HepG2 (cell line): ENCODE results near the gene DOCK3.

Experiments
- CENPT ChIP-seq: sonication (generic); formaldehyde crosslinking; IDR thresholded peaks from 2 replicates; pipeline ENCODE4 v1.8.0; 2022; ENCODE audit warnings: low read depth, mild to moderate bottlenecking, moderate library complexity, missing genetic modification reagents
- HDAC1 ChIP-seq: sonication (generic); formaldehyde crosslinking; IDR thresholded peaks from 2 replicates; pipeline ENCODE4 v1.5.1; 2020; ENCODE audit warnings: mild to moderate bottlenecking, missing genetic modification reagents
- JUNB ChIP-seq: sonication (generic); formaldehyde crosslinking; IDR thresholded peaks from 2 replicates; pipeline ENCODE4 v1.8.0; 2022; ENCODE audit warnings: missing genetic modification reagents, mild to moderate bottlenecking, borderline replicate concordance
- MXI1 ChIP-seq: IDR thresholded peaks from 3 replicates; pipeline ENCODE4 v1.6.1; 2012; ENCODE audit warnings: low read depth, low read length, inconsistent platforms, borderline replicate concordance
- SP1 ChIP-seq, 2 experiments: fragments of 450-650 bp in 1 of 2; sonication (generic) in 1 of 2; formaldehyde crosslinking in 1 of 2; IDR thresholded peaks; 2 replicates each; pipeline versions ENCODE4 v1.4.0 to v1.6.1; 2016 to 2020; ENCODE audit warnings: missing genetic modification reagents in 1 of 2
- YY1 ChIP-seq: IDR thresholded peaks from 2 replicates; pipeline ENCODE4 v1.6.1; 2011; ENCODE audit warnings: low read length, low read depth, moderate library complexity, mild to moderate bottlenecking; ENCODE audit not compliant: insufficient read depth, insufficient replicate concordance
- ZNF75D ChIP-seq: sonication (generic); formaldehyde crosslinking; IDR thresholded peaks from 2 replicates; pipeline ENCODE4 v1.8.1; 2023; ENCODE audit warnings: missing genetic modification reagents, mild to moderate bottlenecking, borderline replicate concordance
- ZSCAN29 ChIP-seq: sonication (generic); formaldehyde crosslinking; conservative IDR thresholded peaks from 2 replicates; pipeline ENCODE4 v1.4.0; 2020; ENCODE audit warnings: mild to moderate bottlenecking, missing genetic modification reagents
- TF ChIP-seq, protein P1 (sequence below): sonication (generic); formaldehyde crosslinking; IDR thresholded peaks from 2 replicates; pipeline ENCODE4 v1.4.0; 2020; ENCODE audit warnings: missing genetic modification reagents
- TF ChIP-seq, protein P2 (sequence below): sonication (generic); formaldehyde crosslinking; IDR thresholded peaks from 2 replicates; pipeline ENCODE4 v1.5.0; 2020; ENCODE audit warnings: mild to moderate bottlenecking, missing genetic modification reagents, moderate library complexity
- TF ChIP-seq, protein P3 (sequence below): sonication (generic); formaldehyde crosslinking; IDR thresholded peaks from 2 replicates; pipeline ENCODE4 v1.8.0; 2022; ENCODE audit warnings: mild to moderate bottlenecking, missing genetic modification reagents; ENCODE audit not compliant: insufficient replicate concordance
- TF ChIP-seq, protein P4 (sequence below): sonication (generic); formaldehyde crosslinking; IDR thresholded peaks from 2 replicates; pipeline ENCODE4 v1.4.0; 2020; ENCODE audit warnings: missing genetic modification reagents

DNA sequence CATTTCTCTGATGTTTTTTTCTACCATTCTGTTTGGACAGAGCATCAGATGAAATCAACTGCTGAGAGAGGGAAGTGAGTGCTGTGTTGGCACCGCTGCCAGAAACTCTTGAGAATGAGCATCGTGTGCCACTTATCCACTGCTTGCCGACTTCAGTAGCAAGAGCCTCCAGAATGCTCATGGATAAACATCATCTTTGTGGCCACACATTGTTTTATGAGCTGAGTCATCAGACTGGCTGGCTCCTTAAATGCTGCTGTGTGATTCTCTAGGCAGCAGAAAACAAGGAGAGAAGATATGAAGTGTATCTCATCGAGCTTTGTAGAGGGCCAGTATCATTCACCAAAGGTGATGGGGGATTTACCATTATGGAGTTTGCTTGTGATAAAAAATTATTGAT is 3.4 kb upstream of the DOCK3 start:
- TF ChIP-seq MXI1 (no peak), CENPT (CRISPR knock-in tag) (no peak), SP1 (IDR thresholded peaks at IDR 0.05) (no peak), SP1 (CRISPR knock-in tag; IDR thresholded peaks at IDR 0.05) (no peak), ZNF75D (no peak), YY1 (no peak), ZSCAN29 (CRISPR knock-in tag) (no peak), JUNB (CRISPR knock-in tag) (no peak), HDAC1 (no peak)
- TF ChIP-seq, protein P1, sequence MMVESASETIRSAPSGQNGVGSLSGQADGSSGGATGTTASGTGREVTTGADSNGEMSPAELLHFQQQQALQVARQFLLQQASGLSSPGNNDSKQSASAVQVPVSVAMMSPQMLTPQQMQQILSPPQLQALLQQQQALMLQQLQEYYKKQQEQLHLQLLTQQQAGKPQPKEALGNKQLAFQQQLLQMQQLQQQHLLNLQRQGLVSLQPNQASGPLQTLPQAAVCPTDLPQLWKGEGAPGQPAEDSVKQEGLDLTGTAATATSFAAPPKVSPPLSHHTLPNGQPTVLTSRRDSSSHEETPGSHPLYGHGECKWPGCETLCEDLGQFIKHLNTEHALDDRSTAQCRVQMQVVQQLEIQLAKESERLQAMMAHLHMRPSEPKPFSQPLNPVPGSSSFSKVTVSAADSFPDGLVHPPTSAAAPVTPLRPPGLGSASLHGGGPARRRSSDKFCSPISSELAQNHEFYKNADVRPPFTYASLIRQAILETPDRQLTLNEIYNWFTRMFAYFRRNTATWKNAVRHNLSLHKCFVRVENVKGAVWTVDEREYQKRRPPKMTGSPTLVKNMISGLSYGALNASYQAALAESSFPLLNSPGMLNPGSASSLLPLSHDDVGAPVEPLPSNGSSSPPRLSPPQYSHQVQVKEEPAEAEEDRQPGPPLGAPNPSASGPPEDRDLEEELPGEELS (CRISPR knock-in tag) = no peak
- TF ChIP-seq, protein P2, sequence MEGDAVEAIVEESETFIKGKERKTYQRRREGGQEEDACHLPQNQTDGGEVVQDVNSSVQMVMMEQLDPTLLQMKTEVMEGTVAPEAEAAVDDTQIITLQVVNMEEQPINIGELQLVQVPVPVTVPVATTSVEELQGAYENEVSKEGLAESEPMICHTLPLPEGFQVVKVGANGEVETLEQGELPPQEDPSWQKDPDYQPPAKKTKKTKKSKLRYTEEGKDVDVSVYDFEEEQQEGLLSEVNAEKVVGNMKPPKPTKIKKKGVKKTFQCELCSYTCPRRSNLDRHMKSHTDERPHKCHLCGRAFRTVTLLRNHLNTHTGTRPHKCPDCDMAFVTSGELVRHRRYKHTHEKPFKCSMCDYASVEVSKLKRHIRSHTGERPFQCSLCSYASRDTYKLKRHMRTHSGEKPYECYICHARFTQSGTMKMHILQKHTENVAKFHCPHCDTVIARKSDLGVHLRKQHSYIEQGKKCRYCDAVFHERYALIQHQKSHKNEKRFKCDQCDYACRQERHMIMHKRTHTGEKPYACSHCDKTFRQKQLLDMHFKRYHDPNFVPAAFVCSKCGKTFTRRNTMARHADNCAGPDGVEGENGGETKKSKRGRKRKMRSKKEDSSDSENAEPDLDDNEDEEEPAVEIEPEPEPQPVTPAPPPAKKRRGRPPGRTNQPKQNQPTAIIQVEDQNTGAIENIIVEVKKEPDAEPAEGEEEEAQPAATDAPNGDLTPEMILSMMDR (CRISPR knock-in tag) = no peak
- TF ChIP-seq, protein P3, sequence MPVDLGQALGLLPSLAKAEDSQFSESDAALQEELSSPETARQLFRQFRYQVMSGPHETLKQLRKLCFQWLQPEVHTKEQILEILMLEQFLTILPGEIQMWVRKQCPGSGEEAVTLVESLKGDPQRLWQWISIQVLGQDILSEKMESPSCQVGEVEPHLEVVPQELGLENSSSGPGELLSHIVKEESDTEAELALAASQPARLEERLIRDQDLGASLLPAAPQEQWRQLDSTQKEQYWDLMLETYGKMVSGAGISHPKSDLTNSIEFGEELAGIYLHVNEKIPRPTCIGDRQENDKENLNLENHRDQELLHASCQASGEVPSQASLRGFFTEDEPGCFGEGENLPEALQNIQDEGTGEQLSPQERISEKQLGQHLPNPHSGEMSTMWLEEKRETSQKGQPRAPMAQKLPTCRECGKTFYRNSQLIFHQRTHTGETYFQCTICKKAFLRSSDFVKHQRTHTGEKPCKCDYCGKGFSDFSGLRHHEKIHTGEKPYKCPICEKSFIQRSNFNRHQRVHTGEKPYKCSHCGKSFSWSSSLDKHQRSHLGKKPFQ (CRISPR knock-in tag) = no peak
- TF ChIP-seq, protein P4, sequence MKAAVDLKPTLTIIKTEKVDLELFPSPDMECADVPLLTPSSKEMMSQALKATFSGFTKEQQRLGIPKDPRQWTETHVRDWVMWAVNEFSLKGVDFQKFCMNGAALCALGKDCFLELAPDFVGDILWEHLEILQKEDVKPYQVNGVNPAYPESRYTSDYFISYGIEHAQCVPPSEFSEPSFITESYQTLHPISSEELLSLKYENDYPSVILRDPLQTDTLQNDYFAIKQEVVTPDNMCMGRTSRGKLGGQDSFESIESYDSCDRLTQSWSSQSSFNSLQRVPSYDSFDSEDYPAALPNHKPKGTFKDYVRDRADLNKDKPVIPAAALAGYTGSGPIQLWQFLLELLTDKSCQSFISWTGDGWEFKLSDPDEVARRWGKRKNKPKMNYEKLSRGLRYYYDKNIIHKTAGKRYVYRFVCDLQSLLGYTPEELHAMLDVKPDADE (CRISPR knock-in tag) = no peak
